SK-N-MC (cell line): ENCODE measurements around the gene ARHGAP18.
A peak's percentile ranks its signal among the peaks of the same experiment; 100 is the strongest.

Source experiments
- DNase-seq: peaks from one replicate; pipeline ENCODE4 v3.0.0-alpha.2; 2011; ENCODE audit warnings: low read depth, low spot score
- H3K27ac ChIP-seq: fragments of 200-600 bp; sonication (generic); 2 replicates; pipeline ENCODE4 v1.5.1; 2016; ENCODE audit warnings: mixed run types
- H3K36me3 ChIP-seq: fragments of 200-600 bp; sonication (generic); 2 replicates; pipeline ENCODE4 v1.6.1; 2017; ENCODE audit warnings: antibody characterized with exemption, low read length, mixed read lengths; ENCODE audit not compliant: insufficient read depth
- H3K4me3 ChIP-seq: fragments of 200-600 bp; sonication (generic); 2 replicates; pipeline ENCODE4 v1.5.1; 2016
- H3K9ac ChIP-seq: fragments of 200-600 bp; sonication (generic); 2 replicates; pipeline ENCODE4 v1.8.0; 2017; ENCODE audit warnings: mixed run types, mixed read lengths; ENCODE audit not compliant: insufficient read length
- H3K9me3 ChIP-seq: fragments of 200-600 bp; sonication (generic); 2 replicates; pipeline ENCODE4 v1.6.1; 2017; ENCODE audit warnings: low read depth, mild to moderate bottlenecking, antibody characterized with exemption, low read length, moderate library complexity, mixed read lengths
- EZH2 ChIP-seq: fragments of 200-600 bp; sonication (generic); IDR thresholded peaks from one replicate; pipeline ENCODE4 v1.6.1; 2017; ENCODE audit warnings: antibody characterized with exemption
- FOXP2 ChIP-seq: optimal IDR thresholded peaks from 2 replicates; pipeline ENCODE3; 2011; ENCODE audit warnings: mild to moderate bottlenecking, moderate library complexity; ENCODE audit not compliant: insufficient read depth; ENCODE audit errors: extremely low read length, control extremely low read depth
- POLR2AphosphoS5 ChIP-seq: IDR thresholded peaks from 2 replicates; pipeline ENCODE4 v1.6.1; 2012; ENCODE audit warnings: mild to moderate bottlenecking, low read depth, low read length, borderline replicate concordance

ARHGAP18 gene

DNA sequence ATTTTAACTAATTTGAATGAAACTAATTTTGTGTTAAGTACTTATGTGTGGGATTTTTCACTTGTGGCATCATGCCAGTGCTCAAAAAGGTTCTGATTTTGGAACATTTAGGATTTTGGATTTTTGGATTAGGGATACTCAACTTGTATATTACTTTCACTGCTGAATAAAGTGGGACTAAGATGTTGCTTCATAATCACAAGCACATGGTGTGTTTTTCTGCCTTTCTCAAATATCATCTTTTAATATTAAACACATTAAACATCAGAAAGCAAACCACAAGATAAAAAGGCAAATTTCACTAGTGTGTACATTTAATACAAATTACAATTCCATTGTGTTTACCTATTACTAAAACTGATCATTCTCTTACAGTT lies 89.8 kb downstream of the ARHGAP18 start:
- no peak overlapping the region for H3K4me3 ChIP-seq
- peak overlapping the region; percentile 68; the same call in 1 of the 2 replicates for H3K27ac ChIP-seq
- no peaks in the 10 kb centered on the region for H3K36me3 ChIP-seq
- no peak overlapping the region for H3K9ac ChIP-seq
- no peaks in the 10 kb centered on the region for H3K9me3 ChIP-seq
- TF ChIP-seq EZH2 (no peak), FOXP2 (no peak), POLR2AphosphoS5 (no peak)
- no peak for DNase-seq

DNA sequence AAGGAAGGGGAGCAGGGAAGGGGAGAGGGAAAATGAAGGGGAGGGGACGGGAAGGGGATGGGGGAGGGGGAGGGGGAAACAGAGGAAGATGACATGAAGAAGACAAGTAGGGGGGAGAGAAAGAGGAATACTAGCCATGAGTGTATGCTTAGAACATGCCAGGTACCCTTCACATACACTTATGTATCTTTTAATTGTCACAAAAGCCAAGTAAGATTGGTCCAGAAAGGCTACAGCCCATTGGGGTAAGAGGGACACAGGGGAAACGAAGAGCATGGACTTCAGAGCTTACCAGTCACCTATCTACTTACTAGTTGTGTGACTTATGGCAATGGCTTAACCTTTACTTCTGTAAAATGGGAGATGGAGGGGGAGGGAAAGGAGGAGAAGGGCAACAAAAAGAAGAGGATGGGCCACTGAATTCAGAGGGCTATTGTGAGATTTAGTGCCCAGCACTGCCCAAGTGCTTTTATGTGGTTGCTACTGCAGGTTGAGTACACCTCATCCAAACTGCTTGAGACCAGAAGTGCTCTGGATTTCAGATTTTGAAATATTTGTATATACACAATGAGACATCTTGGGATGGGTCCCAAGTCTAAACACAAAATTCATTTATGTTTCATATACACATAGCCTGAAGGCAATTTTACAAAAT lies 90.3 kb downstream of the ARHGAP18 start:
- Histone ChIP-seq H3K36me3 (no peaks in the 10 kb centered on the region), H3K27ac (0 out of 2 replicates have a peak overlapping the region, but pooled peaks have one; percentile 68), H3K9ac (no peak overlapping the region), H3K4me3 (no peak overlapping the region), H3K9me3 (no peaks in the 10 kb centered on the region)
- TF ChIP-seq FOXP2, result no peak
- no peak for TF ChIP-seq POLR2AphosphoS5
- no peak for TF ChIP-seq EZH2
- no peak for DNase-seq

DNA sequence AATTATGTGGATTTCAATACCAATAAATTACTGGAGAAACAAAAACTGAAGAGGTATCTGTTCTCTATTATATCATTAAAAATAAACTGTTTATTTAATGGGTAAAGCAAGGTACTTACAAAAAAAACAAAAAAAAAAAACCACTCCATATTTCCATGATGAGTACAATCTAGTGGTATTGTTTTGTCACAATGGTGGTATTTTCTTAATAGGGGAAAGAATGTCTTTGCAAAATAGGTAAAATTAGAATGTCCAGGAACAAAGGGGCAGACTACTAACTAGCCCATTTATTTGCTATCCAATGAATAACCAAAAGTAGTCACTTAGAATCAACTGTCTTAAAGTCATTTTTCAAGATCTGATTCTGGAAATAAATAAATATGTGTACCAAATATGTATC lies 92.0 kb downstream of the ARHGAP18 start:
- no peak overlapping the region for H3K9ac ChIP-seq
- no peaks in the 10 kb centered on the region for H3K9me3 ChIP-seq
- no peak overlapping the region for H3K4me3 ChIP-seq
- DNase-seq, result no peak
- H3K27ac ChIP-seq, result no peak overlapping the region
- H3K36me3 ChIP-seq, result no peaks in the 10 kb centered on the region
- TF ChIP-seq FOXP2 (no peak), POLR2AphosphoS5 (no peak)

DNA sequence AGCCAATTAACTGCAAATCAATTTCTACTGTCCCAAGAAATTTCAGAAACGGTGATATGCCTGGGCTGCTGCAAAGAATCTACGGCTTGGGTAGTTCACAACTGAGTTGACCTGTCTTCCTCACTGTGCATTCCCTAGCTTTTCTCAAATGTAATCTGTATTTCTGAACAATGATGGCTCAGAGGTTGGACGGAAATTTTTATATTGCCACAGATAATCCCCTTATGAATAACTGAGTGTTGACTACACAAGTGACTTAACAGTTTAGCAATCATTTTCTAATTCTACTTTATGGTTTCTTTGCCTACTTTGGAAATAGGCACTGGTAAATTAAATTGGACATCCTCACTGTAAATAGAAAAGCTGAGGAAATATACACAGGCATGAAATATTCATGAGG lies 94.5 kb downstream of the ARHGAP18 start:
- Histone ChIP-seq H3K9me3 (no peaks in the 10 kb centered on the region), H3K36me3 (no peaks in the 10 kb centered on the region), H3K9ac (no peak overlapping the region), H3K4me3 (no peak overlapping the region), H3K27ac (no peak overlapping the region)
- TF ChIP-seq FOXP2 (no peak), POLR2AphosphoS5 (no peak), EZH2 (no peak)
- DNase-seq, result no peak

DNA sequence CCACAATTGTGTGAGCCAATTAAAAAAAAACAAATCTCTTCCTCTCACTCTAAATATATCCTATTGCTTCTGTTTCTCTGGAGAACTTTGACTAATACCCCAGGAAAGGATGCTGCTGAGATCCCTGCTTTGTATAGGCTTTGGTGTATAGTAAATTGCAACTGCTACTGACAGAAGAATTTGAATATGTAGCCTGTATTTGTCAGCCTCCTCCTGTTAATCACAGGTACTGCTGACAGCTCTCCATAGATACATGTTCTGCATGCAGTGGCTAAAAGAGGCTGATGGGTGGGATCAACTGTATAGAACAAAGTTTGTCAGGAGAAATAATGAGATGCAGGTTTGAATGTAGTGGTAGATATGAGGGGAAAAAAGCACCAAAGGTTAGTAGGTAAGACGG lies 95.0 kb downstream of the ARHGAP18 start:
- Histone ChIP-seq H3K36me3 (no peaks in the 10 kb centered on the region), H3K9ac (no peak overlapping the region), H3K27ac (no peak overlapping the region), H3K9me3 (no peaks in the 10 kb centered on the region), H3K4me3 (no peak overlapping the region)
- no peak for TF ChIP-seq EZH2
- no peak for TF ChIP-seq POLR2AphosphoS5
- TF ChIP-seq FOXP2, result no peak
- DNase-seq, result no peak

DNA sequence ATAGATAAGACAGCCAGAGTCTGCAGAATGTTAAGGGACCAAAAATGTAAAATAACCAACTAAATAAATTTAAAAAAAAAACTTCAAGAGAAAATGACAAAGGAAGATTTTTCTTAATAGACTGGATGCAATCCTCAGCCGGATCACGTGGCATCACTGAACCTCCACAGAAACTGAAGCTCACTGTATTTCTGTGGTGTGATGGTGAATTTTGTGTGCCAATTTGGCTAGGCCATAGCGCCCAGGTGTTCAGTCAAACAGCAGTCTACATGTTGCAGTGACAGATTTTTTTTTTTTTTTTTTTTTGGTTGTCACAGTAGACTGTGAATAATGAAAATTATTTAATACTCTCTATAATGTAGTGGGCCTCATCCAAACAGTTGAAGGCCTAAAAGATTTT lies 95.5 kb downstream of the ARHGAP18 start:
- DNase-seq, result no peak
- Histone ChIP-seq H3K9ac (no peak overlapping the region), H3K9me3 (no peaks in the 10 kb centered on the region), H3K36me3 (no peaks in the 10 kb centered on the region), H3K27ac (no peak overlapping the region), H3K4me3 (no peak overlapping the region)
- no peak for TF ChIP-seq POLR2AphosphoS5
- TF ChIP-seq EZH2, result no peak
- no peak for TF ChIP-seq FOXP2

DNA sequence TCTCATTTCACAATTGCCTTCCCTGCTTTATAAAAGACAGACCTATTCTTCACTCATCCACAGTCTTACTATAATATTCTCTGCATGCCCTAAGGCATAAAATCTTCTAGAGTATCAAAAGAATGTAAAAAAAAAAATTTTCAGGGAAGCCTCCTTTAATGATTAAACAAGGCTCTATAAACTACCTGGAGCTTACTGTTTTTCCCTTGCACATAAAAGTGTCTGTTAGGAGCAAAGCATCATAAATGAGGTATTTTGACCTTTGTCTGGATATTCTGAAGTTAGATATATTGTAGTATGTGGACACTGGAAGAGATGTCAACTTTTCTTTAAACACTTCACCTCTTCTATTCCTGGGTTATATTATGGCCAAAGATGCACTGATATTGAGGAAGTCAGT lies 97.5 kb downstream of the ARHGAP18 start:
- H3K4me3 ChIP-seq, result no peak overlapping the region
- DNase-seq, result no peak
- TF ChIP-seq POLR2AphosphoS5 (no peak), EZH2 (no peak), FOXP2 (no peak)
- no peak overlapping the region for H3K27ac ChIP-seq
- no peaks in the 10 kb centered on the region for H3K9me3 ChIP-seq
- no peak overlapping the region for H3K9ac ChIP-seq
- H3K36me3 ChIP-seq, result no peaks in the 10 kb centered on the region

DNA sequence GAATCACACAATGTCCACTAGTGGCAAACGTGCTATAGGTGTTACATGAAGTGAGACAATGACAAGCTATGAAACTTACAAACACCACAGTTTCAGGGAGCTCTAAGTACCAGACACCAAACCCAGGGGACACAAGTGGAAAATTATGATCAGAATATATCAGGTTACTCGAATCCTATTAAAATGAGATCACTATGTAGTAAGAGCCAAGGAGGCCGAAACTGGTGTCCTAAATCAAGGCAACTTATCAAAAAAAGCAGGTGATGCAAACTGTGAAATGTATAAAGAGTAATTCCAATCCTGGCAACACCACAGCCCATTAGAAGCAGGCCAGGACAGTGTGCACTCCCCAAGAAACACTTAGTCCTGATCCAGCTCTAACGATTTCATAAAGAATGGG lies 100.3 kb downstream of the ARHGAP18 start:
- Histone ChIP-seq H3K9me3 (no peaks in the 10 kb centered on the region), H3K27ac (no peak overlapping the region), H3K36me3 (no peaks in the 10 kb centered on the region), H3K9ac (no peak overlapping the region), H3K4me3 (no peak overlapping the region)
- DNase-seq, result no peak
- TF ChIP-seq POLR2AphosphoS5 (no peak), FOXP2 (no peak), EZH2 (no peak)

DNA sequence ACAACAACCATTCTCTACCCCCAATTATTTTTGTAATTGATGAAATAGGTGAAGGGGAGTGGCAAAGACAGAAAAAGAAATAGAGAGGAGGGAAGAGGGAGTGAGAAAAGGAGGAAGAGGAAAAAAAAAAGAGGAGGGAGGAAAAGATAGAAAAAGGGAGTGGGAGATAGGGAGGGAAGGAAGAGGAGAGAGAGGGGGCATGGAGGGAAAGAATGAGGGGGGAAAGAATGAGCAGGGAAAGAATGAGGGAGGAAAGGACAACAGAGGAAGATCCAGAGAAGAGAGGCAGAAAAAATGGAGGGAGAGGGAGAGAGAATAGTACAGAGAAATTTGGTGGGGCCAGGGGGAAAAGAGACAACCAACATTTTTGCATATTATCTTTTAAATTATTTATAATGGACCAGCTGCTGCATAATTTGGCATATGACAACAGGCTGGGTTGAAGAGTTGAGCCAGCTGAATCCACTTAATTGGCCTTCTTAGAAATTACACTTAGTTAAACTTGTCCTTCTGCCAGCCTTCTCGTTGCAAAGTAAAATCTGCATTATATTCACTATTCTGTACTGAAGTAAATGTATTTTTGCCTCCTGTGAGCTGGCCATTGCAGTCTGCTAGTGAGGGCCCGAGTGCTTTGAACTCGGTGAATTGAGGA lies 101.0 kb downstream of the ARHGAP18 start:
- Histone ChIP-seq H3K9ac (no peak overlapping the region), H3K36me3 (no peaks in the 10 kb centered on the region), H3K9me3 (no peaks in the 10 kb centered on the region), H3K27ac (peak overlapping the region; percentile 43; the same call in 1 of the 2 replicates), H3K4me3 (no peak overlapping the region)
- no peak for TF ChIP-seq POLR2AphosphoS5
- TF ChIP-seq FOXP2, result no peak
- TF ChIP-seq EZH2, result no peak
- no peak for DNase-seq
